OCI-LY3 (cell line): ENCODE measurements around the gene SMIM36.

Experiments used
- H2AFZ ChIP-seq: fragments of 200-600, 300-600 bp; shearing (Covaris generic); 2 replicates; pipeline ENCODE4 v1.6.0; 2014; ENCODE audit warnings: antibody characterized with exemption, low read depth, low read length
- H3K27ac ChIP-seq: fragments of 200-600, 300-600 bp; sonication (generic); 2 replicates; pipeline ENCODE4 v1.5.1; 2014; ENCODE audit warnings: mild to moderate bottlenecking, low read length, moderate library complexity, mixed read lengths
- H3K27me3 ChIP-seq: fragments of 200-600, 300-600 bp; sonication (generic); 2 replicates; pipeline ENCODE4 v1.6.1; 2014; ENCODE audit warnings: low read depth, low read length, mixed read lengths
- H3K36me3 ChIP-seq: fragments of 200-600, 300-600 bp; sonication (generic); replicated peaks from 2 replicates; pipeline ENCODE3; 2014; ENCODE audit warnings: low read depth, low read length, mixed read lengths
- H3K4me1 ChIP-seq: fragments of 300-600, 200-600 bp; sonication (generic); 2 replicates; pipeline ENCODE4 v1.6.1; 2014; ENCODE audit warnings: low read length, mixed read lengths
- H3K4me2 ChIP-seq: fragments of 200-600, 300-600 bp; sonication (generic); 2 replicates; pipeline ENCODE4 v1.6.1; 2014; ENCODE audit warnings: low read length, mixed read lengths
- H3K4me3 ChIP-seq: fragments of 300-600, 200-600 bp; sonication (generic); 2 replicates; pipeline ENCODE4 v1.5.1; 2014; ENCODE audit warnings: antibody characterized with exemption, mild to moderate bottlenecking, low read length, moderate library complexity
- H3K79me2 ChIP-seq: fragments of 300-600, 200-600 bp; shearing (Covaris generic); 2 replicates; pipeline ENCODE4 v1.6.1; 2014; ENCODE audit warnings: mild to moderate bottlenecking, low read length, mixed read lengths
- H3K9ac ChIP-seq: fragments of 300-600, 200-600 bp; shearing (Covaris generic); 2 replicates; pipeline ENCODE4 v1.6.0; 2014; ENCODE audit warnings: mild to moderate bottlenecking, low read length, moderate library complexity
- H3K9me3 ChIP-seq: fragments of 200-600, 300-600 bp; shearing (Covaris generic); 2 replicates; pipeline ENCODE4 v1.6.1; 2014; ENCODE audit warnings: low read length, mixed read lengths; ENCODE audit not compliant: insufficient read depth
- H4K20me1 ChIP-seq: fragments of 200-600, 300-600 bp; sonication (generic); 2 replicates; pipeline ENCODE4 v1.6.1; 2016; ENCODE audit warnings: low read length, mixed read lengths; ENCODE audit not compliant: insufficient read depth
- CTCF ChIP-seq: fragments of 200-600, 300-600 bp; sonication (generic); IDR thresholded peaks from 2 replicates; pipeline ENCODE4 v1.5.1; 2014; ENCODE audit warnings: antibody characterized with exemption, low read length, low read depth
- EZH2phosphoT487 ChIP-seq: fragments of 200-600 bp; shearing (Covaris generic); IDR thresholded peaks from 2 replicates; pipeline ENCODE4 v1.6.1; 2018; ENCODE audit warnings: antibody characterized with exemption, mixed run types, low read depth

The SMIM36 gene

GRCh38 chr17:55463600-55463999 is 47.7 kb downstream of the SMIM36 start:
- peaks cover 26% of the 10 kb centered on the region for H3K4me1 ChIP-seq
- no peaks in the 10 kb centered on the region for H4K20me1 ChIP-seq
- H3K4me3 ChIP-seq: peak overlapping the region; percentile 44
- TF ChIP-seq EZH2phosphoT487: no peak
- no peak for TF ChIP-seq CTCF
- no peaks in the 10 kb centered on the region for H3K9me3 ChIP-seq
- peak overlapping the region; percentile 34; the same call in 1 of the 2 replicates for H3K9ac ChIP-seq
- H3K4me2 ChIP-seq: peak overlapping the region; percentile 61
- no peaks in the 10 kb centered on the region for H3K27me3 ChIP-seq
- peak overlapping the region; percentile 65 for H3K27ac ChIP-seq
- H2AFZ ChIP-seq: 0 out of 2 replicates have a peak overlapping the region, but pooled peaks have one; percentile 27
- no peaks in the 10 kb centered on the region for H3K36me3 ChIP-seq
- no peaks in the 10 kb centered on the region for H3K79me2 ChIP-seq

- H4K20me1 ChIP-seq: no peaks in the 10 kb centered on the region
- no peak overlapping the region for H3K4me2 ChIP-seq
- no peaks in the 10 kb centered on the region for H3K36me3 ChIP-seq
- no peak overlapping the region for H3K27ac ChIP-seq
- no peaks in the 10 kb centered on the region for H3K9me3 ChIP-seq
- H3K9ac ChIP-seq: no peak overlapping the region
- no peak overlapping the region for H3K4me3 ChIP-seq
- TF ChIP-seq EZH2phosphoT487: no peak
- no peak for TF ChIP-seq CTCF
- no peaks in the 10 kb centered on the region for H3K27me3 ChIP-seq
- H3K4me1 ChIP-seq: peaks cover 29% of the 10 kb centered on the region
- H2AFZ ChIP-seq: no peak overlapping the region
- H3K79me2 ChIP-seq: no peaks in the 10 kb centered on the region
Observed at GRCh38 chr17:55462711-55463110, 48.5 kb downstream of the SMIM36 start.

- Histone ChIP-seq H4K20me1 (no peaks in the 10 kb centered on the region), H3K27me3 (no peaks in the 10 kb centered on the region), H3K79me2 (no peaks in the 10 kb centered on the region), H3K36me3 (no peaks in the 10 kb centered on the region), H3K9me3 (no peaks in the 10 kb centered on the region), H3K4me2 (no peak overlapping the region), H3K4me3 (no peak overlapping the region), H3K27ac (no peak overlapping the region), H3K9ac (no peak overlapping the region), H2AFZ (no peak overlapping the region), H3K4me1 (peaks cover 29% of the 10 kb centered on the region)
- TF ChIP-seq CTCF (no peak), EZH2phosphoT487 (no peak)
Observed at GRCh38 chr17:55462234-55462633, 49.0 kb downstream of the SMIM36 start.

GRCh38 chr17:55458978-55459377 is 52.3 kb downstream of the SMIM36 start:
- no peaks in the 10 kb centered on the region for H3K79me2 ChIP-seq
- H3K27me3 ChIP-seq: no peaks in the 10 kb centered on the region
- H4K20me1 ChIP-seq: no peaks in the 10 kb centered on the region
- H3K27ac ChIP-seq: no peak overlapping the region
- H3K4me2 ChIP-seq: peak overlapping the region; percentile 73
- H3K36me3 ChIP-seq: no peaks in the 10 kb centered on the region
- peak overlapping the region; percentile 72 for H2AFZ ChIP-seq
- peak overlapping the region; percentile 47 for H3K4me3 ChIP-seq
- H3K4me1 ChIP-seq: peaks cover 29% of the 10 kb centered on the region
- H3K9ac ChIP-seq: peak overlapping the region; percentile 25; the same call in 1 of the 2 replicates
- TF ChIP-seq EZH2phosphoT487: no peak
- no peaks in the 10 kb centered on the region for H3K9me3 ChIP-seq
